Spleen (tissue), 11 donors: ENCODE results near the gene RABEP1. TPM values are rescaled to one million over a fixed set of nuclear protein-coding genes. Genes with fewer than 3 reads are reported as not detected.

Source experiments
- DNase-seq: peaks from one replicate; pipeline ENCODE4 v3.0.0-alpha.2; 2020
- H3K27ac ChIP-seq, 8 donors: fragments of 200-600 bp; sonication (generic) in 7 of 8; 1 replicate in 4 of 8; 2 replicates in 4 of 8; pipeline versions ENCODE4 v1.5.0 to v1.8.0; 2016 to 2021; ENCODE audit warnings: inconsistent platforms in 4 of 8, mild to moderate bottlenecking in 4 of 8, moderate library complexity in 1 of 8
- H3K27me3 ChIP-seq, 7 donors: fragments of 200-600 bp; sonication (generic) in 6 of 7; replicated peaks in 1 of 7; 1 replicate in 4 of 7; 2 replicates in 3 of 7; pipeline versions ENCODE4 v1.5.0 to v1.8.0; 2016 to 2021; ENCODE audit warnings: inconsistent platforms in 3 of 7, mild to moderate bottlenecking in 1 of 7
- H3K36me3 ChIP-seq, 6 donors: fragments of 200-600 bp; sonication (generic) in 5 of 6; 1 replicate in 4 of 6; 2 replicates in 2 of 6; pipeline versions ENCODE4 v1.5.0 to v1.8.0; 2016 to 2021; ENCODE audit warnings: inconsistent platforms in 2 of 6
- H3K4me1 ChIP-seq, 6 donors: fragments of 200-600 bp; sonication (generic) in 5 of 6; 1 replicate in 3 of 6; 2 replicates in 3 of 6; pipeline versions ENCODE4 v1.5.0 to v1.8.0; 2016 to 2021; ENCODE audit warnings: inconsistent platforms in 3 of 6
- H3K4me3 ChIP-seq, 8 donors: fragments of 200-600 bp; sonication (generic) in 7 of 8; 1 replicate in 4 of 8; 2 replicates in 4 of 8; pipeline versions ENCODE4 v1.5.0 to v1.8.0; 2016 to 2021; ENCODE audit warnings: inconsistent platforms in 4 of 8, mild to moderate bottlenecking in 4 of 8, moderate library complexity in 2 of 8
- H3K9me3 ChIP-seq, 8 donors: fragments of 200-600 bp; sonication (generic) in 7 of 8; 1 replicate in 4 of 8; 2 replicates in 4 of 8; pipeline versions ENCODE4 v1.5.0 to v1.8.0; 2016 to 2021; ENCODE audit warnings: inconsistent platforms in 4 of 8
- POLR2A ChIP-seq, 3 donors: fragments of 450-650 bp; IDR thresholded peaks; one replicate each; pipeline ENCODE4 v1.5.1; 2017; ENCODE audit warnings: antibody characterized with exemption in 3 of 3, mild to moderate bottlenecking in 1 of 3
- POLR2AphosphoS5 ChIP-seq, 3 donors: sonication (generic); formaldehyde crosslinking; IDR thresholded peaks; one replicate each; pipeline ENCODE4 v1.5.1; 2017; ENCODE audit warnings: antibody characterized with exemption in 3 of 3
- WGBS, 5 donors: extraction: QIAGEN DNeasy Blood & Tissue Kit in 3 of 5; methylation state at CpG; one replicate each; pipeline versions ENCODE4 v1.1.5 to v1.1.7; 2013 to 2018; 5-methylcytosine and 5-hydroxymethylcytosine counted together
- intact Hi-C: fragments of 100-400 bp; cut with DNase I; formaldehyde crosslinking; loops from one replicate; pipeline ENCODE4 v1.15.0; 2023; ENCODE audit warnings: low total_unique reads
- polyA plus RNA-seq, 3 donors: library from polyadenylated mRNA; stranded (reverse); fragments of 200-250 nt; gene quantifications; one replicate each; pipeline ENCODE4 v1.2.1, GENCODE V29; 2013
- total RNA-seq, 7 donors: library from RNA; depleted of rRNA in 3 of 7; stranded (reverse); fragments of >200 nt in 3 of 7; fragmentation: NEBNext Ultra II Directional in 4 of 7; extraction: Animal tissue kit (Norgen Biotek cat#: 25700) in 4 of 7; gene quantifications; one replicate each; pipeline versions ENCODE4 v1.1.0 to v1.2.1, GENCODE V29; 2016 to 2021
- TF ChIP-seq, protein P1 (sequence below), 11 experiments: fragments of 200-600 bp in 7 of 11; fragments of 450-650 bp in 4 of 11; sonication (generic) in 4 of 11; IDR thresholded peaks in 8 of 11; conservative IDR thresholded peaks in 3 of 11; 1 replicate in 7 of 11; 2 replicates in 4 of 11; pipeline versions ENCODE4 v1.4.0 to v1.8.0; 2016 to 2021; ENCODE audit warnings: antibody characterized with exemption in 11 of 11, inconsistent platforms in 4 of 11, mild to moderate bottlenecking in 1 of 11
- donor health status: healthy with polysubstance abuse.
- donor health status: DM: no; HTN: no; CAD: no; lungs with moderate emphysema.
- donor health status: DM: no; HTN: no; CAD: no.
- donor health status: Bipolar disorder and iron deficiency.
- donor health status: healthy.
- donor health status: DM: no; HTN: no; CAD: no.
- donor health status: DM: yes; HTN: yes; CAD: no.

The RABEP1 gene
- total and polyA plus RNA-seq, 10 donors = 17.1 to 58.0 (median 50.1) TPM

DNA sequence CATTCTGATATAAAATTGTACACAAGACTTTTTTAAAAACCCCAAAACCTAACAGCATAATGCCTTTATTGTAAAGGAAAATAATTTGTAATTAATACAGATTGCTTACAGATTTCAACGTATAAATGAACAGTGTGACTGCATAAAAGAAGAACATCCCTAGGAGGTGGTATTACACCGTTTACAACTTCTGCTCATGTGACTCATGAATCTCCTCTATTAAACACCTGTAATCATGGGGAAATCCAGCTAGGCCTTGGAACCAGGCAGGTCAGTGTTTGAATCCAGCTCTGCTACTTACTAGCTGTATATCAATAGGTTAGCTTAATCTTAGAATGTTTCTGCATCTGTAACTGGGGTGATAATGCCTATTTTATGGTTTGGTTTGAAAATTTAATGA, 15.2 kb downstream of the RABEP1 start:
- no peak overlapping the region for H3K4me3 ChIP-seq
- TF ChIP-seq POLR2AphosphoS5 (IDR thresholded peaks at IDR 0.05) (no peak), POLR2A (IDR thresholded peaks at IDR 0.05) (no peak)
- TF ChIP-seq, protein P1, sequence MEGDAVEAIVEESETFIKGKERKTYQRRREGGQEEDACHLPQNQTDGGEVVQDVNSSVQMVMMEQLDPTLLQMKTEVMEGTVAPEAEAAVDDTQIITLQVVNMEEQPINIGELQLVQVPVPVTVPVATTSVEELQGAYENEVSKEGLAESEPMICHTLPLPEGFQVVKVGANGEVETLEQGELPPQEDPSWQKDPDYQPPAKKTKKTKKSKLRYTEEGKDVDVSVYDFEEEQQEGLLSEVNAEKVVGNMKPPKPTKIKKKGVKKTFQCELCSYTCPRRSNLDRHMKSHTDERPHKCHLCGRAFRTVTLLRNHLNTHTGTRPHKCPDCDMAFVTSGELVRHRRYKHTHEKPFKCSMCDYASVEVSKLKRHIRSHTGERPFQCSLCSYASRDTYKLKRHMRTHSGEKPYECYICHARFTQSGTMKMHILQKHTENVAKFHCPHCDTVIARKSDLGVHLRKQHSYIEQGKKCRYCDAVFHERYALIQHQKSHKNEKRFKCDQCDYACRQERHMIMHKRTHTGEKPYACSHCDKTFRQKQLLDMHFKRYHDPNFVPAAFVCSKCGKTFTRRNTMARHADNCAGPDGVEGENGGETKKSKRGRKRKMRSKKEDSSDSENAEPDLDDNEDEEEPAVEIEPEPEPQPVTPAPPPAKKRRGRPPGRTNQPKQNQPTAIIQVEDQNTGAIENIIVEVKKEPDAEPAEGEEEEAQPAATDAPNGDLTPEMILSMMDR (IDR thresholded peaks at IDR 0.05 in 8 of 11, conservative IDR thresholded peaks at IDR 0.05 in 3 of 11) = no peak
- H3K27me3 ChIP-seq = no peaks in the 10 kb centered on the region
- H3K4me1 ChIP-seq = peaks cover 0 to 85% (median 22%) of the 10 kb centered on the region in 6 donors
- no peak for DNase-seq
- H3K27ac ChIP-seq = no peak overlapping the region
- 60 to 71% (median 62%) methylated on average over 2 of the region's 2 CpGs for WGBS, 5 donors
- no peaks in the 10 kb centered on the region for H3K9me3 ChIP-seq
- peaks cover 0 to 37% (median 0%) of the 10 kb centered on the region in 6 donors for H3K36me3 ChIP-seq
- intact Hi-C loops = no loop called here

DNA sequence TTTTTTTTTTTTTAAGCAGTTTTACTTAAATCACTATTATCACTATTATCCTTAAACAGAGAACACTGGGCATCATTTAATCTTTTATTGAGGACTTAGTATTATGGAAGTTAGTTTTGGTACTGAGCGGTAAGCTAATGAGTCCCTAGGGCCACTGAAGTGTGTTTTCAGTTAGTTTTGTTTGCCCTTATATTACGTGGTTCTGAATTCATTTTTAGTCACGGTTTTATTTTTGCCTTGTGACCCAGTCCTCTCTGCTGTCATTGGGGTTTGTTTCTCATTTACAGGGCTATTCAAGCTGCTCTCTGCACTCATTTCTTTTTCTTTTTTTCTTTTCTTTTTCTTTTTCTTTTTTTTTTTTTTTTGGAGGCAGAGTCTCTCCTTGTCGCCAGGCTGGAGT, 17.3 kb downstream of the RABEP1 start:
- intact Hi-C loops = no loop called here
- TF ChIP-seq POLR2AphosphoS5 (IDR thresholded peaks at IDR 0.05) = no peak
- TF ChIP-seq, protein P1 (IDR thresholded peaks at IDR 0.05 in 8 of 11, conservative IDR thresholded peaks at IDR 0.05 in 3 of 11) = no peak
- no peak for TF ChIP-seq POLR2A (IDR thresholded peaks at IDR 0.05)
- WGBS, 5 donors = 69 to 86% (median 76%) methylated on average over 3 to 4 of the region's 4 CpGs

DNA sequence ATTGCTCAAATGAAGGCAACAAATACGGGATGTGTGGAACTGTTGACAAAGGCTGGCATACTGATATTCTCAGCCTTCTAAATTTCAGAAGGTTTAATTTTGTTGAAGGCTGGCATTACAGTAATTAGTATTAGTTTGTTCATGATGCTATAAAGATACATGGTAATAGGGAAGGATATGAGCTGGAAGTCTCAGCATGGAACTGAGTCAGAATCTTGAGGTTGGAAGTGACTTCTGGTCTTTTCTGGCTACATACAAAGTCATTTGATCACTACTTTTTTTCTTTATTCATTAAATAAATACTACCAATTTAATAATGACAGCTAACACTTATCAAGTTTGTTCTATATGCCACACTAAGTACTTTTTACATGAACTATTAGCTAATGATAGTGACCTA, 22.6 kb downstream of the RABEP1 start:
- 92 to 100% (median 94%) methylated on average over 1 of the region's 1 CpG for WGBS, 5 donors
- Histone ChIP-seq H3K27ac (no peak overlapping the region), H3K4me1 (peaks cover 0 to 71% (median 40%) of the 10 kb centered on the region in 6 donors), H3K27me3 (no peaks in the 10 kb centered on the region), H3K4me3 (no peak overlapping the region), H3K9me3 (no peaks in the 10 kb centered on the region), H3K36me3 (peaks cover 0 to 23% (median 5%) of the 10 kb centered on the region in 6 donors)
- DNase-seq = no peak
- intact Hi-C loops = loop anchor here (10.0 kb wide), 1 partner anchor 50 kb away; no protein-coding TSS in a partner anchor
- TF ChIP-seq POLR2AphosphoS5 (IDR thresholded peaks at IDR 0.05) = no peak
- TF ChIP-seq, protein P1 (IDR thresholded peaks at IDR 0.05 in 8 of 11, conservative IDR thresholded peaks at IDR 0.05 in 3 of 11) = no peak
- TF ChIP-seq POLR2A (IDR thresholded peaks at IDR 0.05) = no peak

More for the DNA sequence above, 17.3 kb downstream of the RABEP1 start:
- Histone ChIP-seq H3K4me3 (no peak overlapping the region), H3K36me3 (peaks cover 0 to 29% (median 0%) of the 10 kb centered on the region in 6 donors), H3K4me1 (peaks cover 0 to 65% (median 22%) of the 10 kb centered on the region in 6 donors), H3K9me3 (no peaks in the 10 kb centered on the region), H3K27ac (no peak overlapping the region), H3K27me3 (no peaks in the 10 kb centered on the region)
- no peak for DNase-seq

DNA sequence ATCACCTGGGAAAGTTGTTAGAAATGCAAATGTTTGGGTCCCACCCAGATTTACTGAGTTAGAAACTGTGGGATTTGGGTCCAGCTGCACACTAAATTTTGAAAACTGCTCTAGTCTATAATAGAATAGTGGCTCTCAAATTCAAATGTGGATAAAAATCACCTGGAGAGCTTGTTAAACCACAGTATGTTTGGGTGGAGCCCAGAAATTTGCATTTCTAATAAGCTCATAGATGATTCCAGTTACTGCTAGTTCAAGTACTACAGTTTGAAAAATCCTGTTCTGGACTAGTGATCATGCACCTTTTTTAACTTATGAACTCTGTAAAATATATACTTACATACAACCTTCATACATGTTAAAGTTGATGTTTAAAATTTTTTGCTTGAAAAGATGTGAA, 27.8 kb downstream of the RABEP1 start:
- H3K27ac ChIP-seq = no peak overlapping the region

More for the DNA sequence above, 27.8 kb downstream of the RABEP1 start:
- intact Hi-C loops = loop anchor here (10.0 kb wide), 1 partner anchor 55 kb away; no protein-coding TSS in a partner anchor
- H3K4me1 ChIP-seq = peaks cover 0 to 61% (median 28%) of the 10 kb centered on the region in 6 donors
- TF ChIP-seq POLR2A (IDR thresholded peaks at IDR 0.05) (no peak), POLR2AphosphoS5 (IDR thresholded peaks at IDR 0.05) (no peak)
- TF ChIP-seq, protein P1 (IDR thresholded peaks at IDR 0.05 in 8 of 11, conservative IDR thresholded peaks at IDR 0.05 in 3 of 11) = no peak
- H3K36me3 ChIP-seq = peaks cover 0 to 62% (median 25%) of the 10 kb centered on the region in 6 donors
- DNase-seq = no peak
- no peak overlapping the region for H3K4me3 ChIP-seq
- H3K27me3 ChIP-seq = no peaks in the 10 kb centered on the region
- H3K9me3 ChIP-seq = no peaks in the 10 kb centered on the region
